HepG2 (cell line): ENCODE data around the gene LSM11. TPM values are rescaled to one million over a fixed set of nuclear protein-coding genes. Genes with fewer than 3 reads are reported as not detected.

Experiments used
- AHR ChIP-seq: IDR thresholded peaks from 2 replicates; pipeline ENCODE4 v1.6.1; 2018; ENCODE audit warnings: missing genetic modification reagents, missing compliant biosample characterization
- CBX1 ChIP-seq: IDR thresholded peaks from one replicate; pipeline ENCODE4 v1.6.1; 2016; ENCODE audit warnings: antibody characterized with exemption, low read depth
- EP300 ChIP-seq, 3 experiments: sonication (generic) in 1 of 3; formaldehyde crosslinking in 1 of 3; IDR thresholded peaks; 2 replicates each; pipeline versions ENCODE4 v1.5.1 to v1.6.1; 2011 to 2020; ENCODE audit warnings: low read depth in 2 of 3, low read length in 2 of 3, borderline replicate concordance in 1 of 3, improper control_type of control experiment in 1 of 3, mild to moderate bottlenecking in 1 of 3, missing genetic modification reagents in 1 of 3, moderate library complexity in 1 of 3
- FOXM1 ChIP-seq: sonication (generic); formaldehyde crosslinking; IDR thresholded peaks from 2 replicates; pipeline ENCODE4 v1.5.0; 2020; ENCODE audit warnings: missing genetic modification reagents
- HOXA7 ChIP-seq: sonication (generic); formaldehyde crosslinking; IDR thresholded peaks from 2 replicates; pipeline ENCODE4 v1.8.1; 2022; ENCODE audit warnings: mild to moderate bottlenecking, missing genetic modification reagents, moderate library complexity
- MAF1 ChIP-seq: sonication (generic); formaldehyde crosslinking; IDR thresholded peaks from 2 replicates; pipeline ENCODE4 v1.5.0; 2020; ENCODE audit warnings: missing genetic modification reagents, borderline replicate concordance
- MTF1 ChIP-seq: sonication (generic); formaldehyde crosslinking; IDR thresholded peaks from 2 replicates; pipeline ENCODE4 v1.5.0; 2020; ENCODE audit warnings: missing genetic modification reagents
- NFKB2 ChIP-seq: sonication (generic); formaldehyde crosslinking; IDR thresholded peaks from 2 replicates; pipeline ENCODE4 v1.4.0; 2020; ENCODE audit warnings: missing genetic modification reagents, borderline replicate concordance
- RARG ChIP-seq: sonication (generic); formaldehyde crosslinking; IDR thresholded peaks from 2 replicates; pipeline ENCODE4 v1.4.0; 2020; ENCODE audit warnings: low read depth, mild to moderate bottlenecking, missing genetic modification reagents
- ZFP82 ChIP-seq: sonication (generic); formaldehyde crosslinking; IDR thresholded peaks from 2 replicates; pipeline ENCODE4 v1.5.1; 2020; ENCODE audit warnings: mild to moderate bottlenecking, missing genetic modification reagents, borderline replicate concordance
- ZNF180 ChIP-seq: sonication (generic); formaldehyde crosslinking; IDR thresholded peaks from 2 replicates; pipeline ENCODE4 v1.4.0; 2020; ENCODE audit warnings: low read depth, missing genetic modification reagents, borderline replicate concordance
- ZNF382 ChIP-seq: sonication (generic); formaldehyde crosslinking; IDR thresholded peaks from 2 replicates; pipeline ENCODE4 v1.5.0; 2020; ENCODE audit warnings: missing genetic modification reagents, mild to moderate bottlenecking, borderline replicate concordance
- polyA plus RNA-seq, 8 experiments: library from polyadenylated mRNA; depleted of rRNA in 3 of 8; stranded (reverse) in 7 of 8; unstranded in 1 of 8; fragments of >200 nt; fragmentation: Illumina TruSeq in 4 of 8; extraction: Trizol in 4 of 8; gene quantifications; 2 replicates each; pipeline versions ENCODE4 v1.2.1 to v1.2.3, GENCODE V29; 2011 to 2016; ENCODE audit warnings: low read depth in 4 of 8, missing spikeins in 1 of 8, mixed read lengths in 1 of 8; ENCODE audit not compliant: insufficient read depth in 1 of 8
- total RNA-seq, 5 experiments: library from RNA; depleted of rRNA; stranded (reverse); fragments of >200 nt; fragmentation: Illumina TruSeq; extraction: Trizol; gene quantifications; 2 replicates each; pipeline ENCODE4 v1.2.3, GENCODE V29; 2016; ENCODE audit warnings: low read depth in 1 of 5
- TF ChIP-seq, protein P1 (sequence below): sonication (generic); formaldehyde crosslinking; IDR thresholded peaks from 2 replicates; pipeline ENCODE4 v1.5.0; 2020; ENCODE audit warnings: mild to moderate bottlenecking, low read depth, missing genetic modification reagents, borderline replicate concordance
- TF ChIP-seq, protein P2 (sequence below): sonication (generic); formaldehyde crosslinking; IDR thresholded peaks from 2 replicates; pipeline ENCODE4 v1.8.1; 2023; ENCODE audit warnings: mild to moderate bottlenecking, missing genetic modification reagents
- TF ChIP-seq, protein P3 (sequence below): sonication (generic); formaldehyde crosslinking; IDR thresholded peaks from 2 replicates; pipeline ENCODE4 v1.4.0; 2020; ENCODE audit warnings: mild to moderate bottlenecking, missing genetic modification reagents, borderline replicate concordance
- TF ChIP-seq, protein P4 (sequence below): sonication (generic); formaldehyde crosslinking; IDR thresholded peaks from 2 replicates; pipeline ENCODE4 v1.9.0; 2021; ENCODE audit warnings: missing genetic modification reagents, borderline replicate concordance
- TF ChIP-seq, protein P5 (sequence below): IDR thresholded peaks from 2 replicates; pipeline ENCODE4 v1.6.1; 2016; ENCODE audit warnings: missing compliant biosample characterization, missing genetic modification reagents, borderline replicate concordance

Gene LSM11
- total and polyA plus RNA-seq, 2 of the 13 experiments (the other 11 are each of a cell fraction or from before 2014, with no cell fraction given), result 4.5 to 7.2 TPM

DNA sequence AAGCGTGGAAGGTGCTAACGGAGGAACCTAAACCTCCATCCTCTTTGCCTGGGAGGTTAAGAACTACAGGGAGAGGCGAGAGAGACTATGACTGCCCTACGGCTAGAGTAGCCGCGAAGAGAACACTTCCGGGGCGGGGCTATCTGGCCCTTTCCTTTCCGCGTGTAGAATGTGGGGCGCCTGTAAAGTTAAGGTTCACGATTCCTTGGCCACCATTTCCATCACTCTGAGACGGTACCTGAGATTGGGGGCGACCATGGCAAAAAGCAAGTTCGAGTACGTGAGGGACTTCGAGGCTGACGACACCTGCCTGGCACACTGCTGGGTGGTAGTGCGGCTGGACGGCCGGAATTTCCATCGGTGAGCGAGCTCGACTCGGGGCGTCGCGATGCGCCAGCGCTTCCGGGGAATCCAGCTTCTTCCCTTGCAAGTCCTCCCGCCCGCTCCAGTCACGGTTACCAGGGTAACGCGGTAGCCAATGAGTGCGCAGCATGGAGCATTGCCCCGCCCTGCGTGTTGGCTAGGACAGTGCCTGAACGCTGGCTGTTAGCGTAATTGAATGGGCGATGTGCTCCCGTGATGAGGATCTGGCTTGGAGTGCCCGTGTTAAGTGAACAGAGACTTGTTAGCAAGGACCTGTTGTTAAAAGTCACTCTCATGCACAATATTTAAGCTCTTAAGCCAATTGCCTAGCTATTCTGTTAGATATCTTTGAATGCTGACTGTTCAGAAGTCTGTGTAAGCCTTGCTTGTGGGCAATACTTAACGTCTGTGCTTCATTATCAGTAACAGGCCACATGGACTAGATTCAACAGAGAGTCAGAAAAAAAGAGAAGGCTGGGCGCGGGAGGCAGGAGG is 12.0 kb upstream of the LSM11 start, which contains the start of gene THG1L (continued):
- TF ChIP-seq, protein P1, sequence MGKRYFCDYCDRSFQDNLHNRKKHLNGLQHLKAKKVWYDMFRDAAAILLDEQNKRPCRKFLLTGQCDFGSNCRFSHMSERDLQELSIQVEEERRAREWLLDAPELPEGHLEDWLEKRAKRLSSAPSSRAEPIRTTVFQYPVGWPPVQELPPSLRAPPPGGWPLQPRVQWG (CRISPR knock-in tag), result no peak
- TF ChIP-seq, protein P2, sequence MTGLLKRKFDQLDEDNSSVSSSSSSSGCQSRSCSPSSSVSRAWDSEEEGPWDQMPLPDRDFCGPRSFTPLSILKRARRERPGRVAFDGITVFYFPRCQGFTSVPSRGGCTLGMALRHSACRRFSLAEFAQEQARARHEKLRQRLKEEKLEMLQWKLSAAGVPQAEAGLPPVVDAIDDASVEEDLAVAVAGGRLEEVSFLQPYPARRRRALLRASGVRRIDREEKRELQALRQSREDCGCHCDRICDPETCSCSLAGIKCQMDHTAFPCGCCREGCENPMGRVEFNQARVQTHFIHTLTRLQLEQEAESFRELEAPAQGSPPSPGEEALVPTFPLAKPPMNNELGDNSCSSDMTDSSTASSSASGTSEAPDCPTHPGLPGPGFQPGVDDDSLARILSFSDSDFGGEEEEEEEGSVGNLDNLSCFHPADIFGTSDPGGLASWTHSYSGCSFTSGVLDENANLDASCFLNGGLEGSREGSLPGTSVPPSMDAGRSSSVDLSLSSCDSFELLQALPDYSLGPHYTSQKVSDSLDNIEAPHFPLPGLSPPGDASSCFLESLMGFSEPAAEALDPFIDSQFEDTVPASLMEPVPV (CRISPR knock-in tag), result peak; percentile 76; the same call in 1 of the 2 replicates
- TF ChIP-seq EP300 (IDR thresholded peaks at IDR 0.05; ENCODE audit: low read depth in 2 of 2, low read length in 2 of 2), result no peak
- TF ChIP-seq EP300 (CRISPR knock-in tag; IDR thresholded peaks at IDR 0.05; ENCODE audit: borderline replicate concordance), result no peak
- TF ChIP-seq, protein P3, sequence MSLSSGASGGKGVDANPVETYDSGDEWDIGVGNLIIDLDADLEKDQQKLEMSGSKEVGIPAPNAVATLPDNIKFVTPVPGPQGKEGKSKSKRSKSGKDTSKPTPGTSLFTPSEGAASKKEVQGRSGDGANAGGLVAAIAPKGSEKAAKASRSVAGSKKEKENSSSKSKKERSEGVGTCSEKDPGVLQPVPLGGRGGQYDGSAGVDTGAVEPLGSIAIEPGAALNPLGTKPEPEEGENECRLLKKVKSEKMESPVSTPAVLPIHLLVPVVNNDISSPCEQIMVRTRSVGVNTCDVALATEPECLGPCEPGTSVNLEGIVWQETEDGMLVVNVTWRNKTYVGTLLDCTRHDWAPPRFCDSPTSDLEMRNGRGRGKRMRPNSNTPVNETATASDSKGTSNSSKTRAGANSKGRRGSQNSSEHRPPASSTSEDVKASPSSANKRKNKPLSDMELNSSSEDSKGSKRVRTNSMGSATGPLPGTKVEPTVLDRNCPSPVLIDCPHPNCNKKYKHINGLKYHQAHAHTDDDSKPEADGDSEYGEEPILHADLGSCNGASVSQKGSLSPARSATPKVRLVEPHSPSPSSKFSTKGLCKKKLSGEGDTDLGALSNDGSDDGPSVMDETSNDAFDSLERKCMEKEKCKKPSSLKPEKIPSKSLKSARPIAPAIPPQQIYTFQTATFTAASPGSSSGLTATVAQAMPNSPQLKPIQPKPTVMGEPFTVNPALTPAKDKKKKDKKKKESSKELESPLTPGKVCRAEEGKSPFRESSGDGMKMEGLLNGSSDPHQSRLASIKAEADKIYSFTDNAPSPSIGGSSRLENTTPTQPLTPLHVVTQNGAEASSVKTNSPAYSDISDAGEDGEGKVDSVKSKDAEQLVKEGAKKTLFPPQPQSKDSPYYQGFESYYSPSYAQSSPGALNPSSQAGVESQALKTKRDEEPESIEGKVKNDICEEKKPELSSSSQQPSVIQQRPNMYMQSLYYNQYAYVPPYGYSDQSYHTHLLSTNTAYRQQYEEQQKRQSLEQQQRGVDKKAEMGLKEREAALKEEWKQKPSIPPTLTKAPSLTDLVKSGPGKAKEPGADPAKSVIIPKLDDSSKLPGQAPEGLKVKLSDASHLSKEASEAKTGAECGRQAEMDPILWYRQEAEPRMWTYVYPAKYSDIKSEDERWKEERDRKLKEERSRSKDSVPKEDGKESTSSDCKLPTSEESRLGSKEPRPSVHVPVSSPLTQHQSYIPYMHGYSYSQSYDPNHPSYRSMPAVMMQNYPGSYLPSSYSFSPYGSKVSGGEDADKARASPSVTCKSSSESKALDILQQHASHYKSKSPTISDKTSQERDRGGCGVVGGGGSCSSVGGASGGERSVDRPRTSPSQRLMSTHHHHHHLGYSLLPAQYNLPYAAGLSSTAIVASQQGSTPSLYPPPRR (CRISPR knock-in tag), result no peak
- TF ChIP-seq ZNF180 (CRISPR knock-in tag), result no peak
- no peak for TF ChIP-seq ZFP82
- no peak for TF ChIP-seq HOXA7 (CRISPR knock-in tag)
- TF ChIP-seq, protein P4, sequence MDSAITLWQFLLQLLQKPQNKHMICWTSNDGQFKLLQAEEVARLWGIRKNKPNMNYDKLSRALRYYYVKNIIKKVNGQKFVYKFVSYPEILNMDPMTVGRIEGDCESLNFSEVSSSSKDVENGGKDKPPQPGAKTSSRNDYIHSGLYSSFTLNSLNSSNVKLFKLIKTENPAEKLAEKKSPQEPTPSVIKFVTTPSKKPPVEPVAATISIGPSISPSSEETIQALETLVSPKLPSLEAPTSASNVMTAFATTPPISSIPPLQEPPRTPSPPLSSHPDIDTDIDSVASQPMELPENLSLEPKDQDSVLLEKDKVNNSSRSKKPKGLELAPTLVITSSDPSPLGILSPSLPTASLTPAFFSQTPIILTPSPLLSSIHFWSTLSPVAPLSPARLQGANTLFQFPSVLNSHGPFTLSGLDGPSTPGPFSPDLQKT (CRISPR knock-in tag), result no peak; the same call in 1 of the 2 replicates
- TF ChIP-seq MTF1 (CRISPR knock-in tag), result no peak
- TF ChIP-seq ZNF382, result no peak
- TF ChIP-seq, protein P5, sequence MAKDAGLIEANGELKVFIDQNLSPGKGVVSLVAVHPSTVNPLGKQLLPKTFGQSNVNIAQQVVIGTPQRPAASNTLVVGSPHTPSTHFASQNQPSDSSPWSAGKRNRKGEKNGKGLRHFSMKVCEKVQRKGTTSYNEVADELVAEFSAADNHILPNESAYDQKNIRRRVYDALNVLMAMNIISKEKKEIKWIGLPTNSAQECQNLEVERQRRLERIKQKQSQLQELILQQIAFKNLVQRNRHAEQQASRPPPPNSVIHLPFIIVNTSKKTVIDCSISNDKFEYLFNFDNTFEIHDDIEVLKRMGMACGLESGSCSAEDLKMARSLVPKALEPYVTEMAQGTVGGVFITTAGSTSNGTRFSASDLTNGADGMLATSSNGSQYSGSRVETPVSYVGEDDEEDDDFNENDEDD (CRISPR knock-in tag), result peak; percentile 36; the same call in 1 of the 2 replicates
- peak; percentile 96 for TF ChIP-seq NFKB2 (CRISPR knock-in tag)
- no peak for TF ChIP-seq RARG (CRISPR knock-in tag)
- TF ChIP-seq AHR, result peak; percentile 70; the same call in 1 of the 2 replicates
- no peak for TF ChIP-seq MAF1
- TF ChIP-seq CBX1, result no peak
- TF ChIP-seq FOXM1, result no peak
